ENCODE data around the gene NUDT4B.
"Not testable (repeated sequence)": the region's sequence is repeated elsewhere in the genome, so short reads cannot be mapped to it uniquely, and the experiment has no call there.

Gene NUDT4B

DNA sequence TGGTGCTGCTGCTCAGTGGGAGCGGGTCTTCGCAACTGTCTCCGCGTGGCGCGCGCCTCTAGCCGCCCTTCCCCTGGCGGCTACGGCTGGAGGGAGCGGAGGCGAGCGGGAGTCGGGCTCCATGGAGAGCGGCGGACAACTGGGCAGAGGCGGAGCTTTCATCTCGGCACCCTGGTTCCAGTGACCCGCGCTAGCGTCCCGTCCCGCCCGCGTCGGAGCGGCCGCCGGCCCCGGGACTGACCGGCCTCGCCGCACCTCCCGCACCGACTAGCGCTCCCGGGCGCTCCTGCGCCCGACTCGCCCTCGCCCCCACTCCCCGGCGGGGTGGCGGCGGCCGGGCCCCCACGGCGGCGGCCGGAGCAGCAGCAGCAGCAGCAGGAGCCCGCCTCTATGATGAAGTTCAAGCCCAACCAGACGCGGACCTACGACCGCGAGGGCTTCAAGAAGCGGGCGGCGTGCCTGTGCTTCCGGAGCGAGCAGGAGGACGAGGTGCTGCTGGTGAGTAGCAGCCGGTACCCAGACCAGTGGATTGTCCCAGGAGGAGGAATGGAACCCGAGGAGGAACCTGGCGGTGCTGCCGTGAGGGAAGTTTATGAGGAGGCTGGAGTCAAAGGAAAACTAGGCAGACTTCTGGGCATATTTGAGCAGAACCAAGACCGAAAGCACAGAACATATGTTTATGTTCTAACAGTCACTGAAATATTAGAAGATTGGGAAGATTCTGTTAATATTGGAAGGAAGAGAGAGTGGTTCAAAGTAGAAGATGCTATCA is at the start of gene NUDT4B:
NUDT4B (plus strand) TSS at position 212 of the 772 bp plus-strand sequence; CDS start at position 391, 179 bp downstream.
- DNase-seq = not testable (repeated sequence)

GRCh38 chr1:148699357-148699756 is 49.2 kb upstream of the NUDT4B start:
- not testable (repeated sequence) for DNase-seq

GRCh38 chr1:148702242-148702641 is 46.3 kb upstream of the NUDT4B start:
- DNase-seq = not testable (repeated sequence)

DNA sequence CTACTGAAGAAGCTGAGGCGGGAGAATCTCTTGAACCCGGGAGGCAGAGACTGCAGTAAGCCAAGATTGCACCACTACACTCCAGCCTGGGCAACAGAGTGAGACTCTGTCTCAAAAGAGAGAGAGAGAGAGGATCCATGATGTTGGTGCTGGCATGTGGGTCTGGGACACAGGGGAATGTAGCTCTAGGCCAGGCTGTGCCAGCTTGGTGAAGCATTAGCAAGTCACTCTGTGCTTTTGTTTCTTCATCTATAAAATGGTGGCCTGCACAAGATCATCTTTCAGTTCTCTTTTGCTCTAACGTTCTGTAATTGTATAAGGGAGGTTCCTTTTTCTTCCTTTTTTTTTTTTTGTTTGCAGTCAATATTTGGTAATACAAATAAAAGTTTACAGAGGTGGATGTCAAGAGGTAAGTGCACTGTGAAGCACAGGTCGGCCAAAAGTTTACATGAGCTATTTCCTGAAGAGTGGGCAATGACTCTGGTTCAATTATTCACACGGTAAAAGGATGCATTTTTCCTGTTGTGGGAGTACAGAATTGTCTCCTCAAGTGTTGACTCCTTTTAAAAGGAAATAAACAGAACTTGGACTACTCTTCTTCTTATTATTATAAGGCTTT is 44.5 kb upstream of the NUDT4B start:
- DNase-seq = not testable (repeated sequence)

GRCh38 chr1:148705316-148705948 is 43.1 kb upstream of the NUDT4B start:
- not testable (repeated sequence) for DNase-seq

DNA sequence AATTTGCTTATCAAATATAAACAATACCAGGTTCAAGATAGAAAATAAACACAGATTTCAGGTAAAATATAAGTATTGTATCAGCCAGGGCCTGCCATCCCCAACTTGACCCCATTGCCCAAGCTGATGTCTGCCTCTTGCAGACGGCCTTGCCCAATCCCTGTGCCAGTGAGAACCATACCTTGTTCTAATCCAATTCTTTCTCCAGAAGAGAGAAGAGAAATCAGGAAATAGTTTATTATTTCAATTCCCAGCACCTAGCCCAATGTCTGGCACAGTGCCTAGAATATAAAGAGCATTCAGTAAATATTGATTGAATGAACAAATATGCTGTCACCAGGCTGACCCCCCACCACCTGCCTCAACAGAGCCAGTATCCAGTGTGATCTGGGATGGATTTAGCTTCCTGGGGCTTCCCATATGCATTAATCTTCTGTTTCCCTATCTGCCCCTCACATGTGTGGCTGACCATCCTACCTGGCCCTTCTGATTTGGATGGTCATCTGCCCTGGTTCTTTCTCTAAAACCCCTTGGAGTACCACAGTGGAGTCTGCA is 39.7 kb upstream of the NUDT4B start:
- not testable (repeated sequence) for DNase-seq

DNA sequence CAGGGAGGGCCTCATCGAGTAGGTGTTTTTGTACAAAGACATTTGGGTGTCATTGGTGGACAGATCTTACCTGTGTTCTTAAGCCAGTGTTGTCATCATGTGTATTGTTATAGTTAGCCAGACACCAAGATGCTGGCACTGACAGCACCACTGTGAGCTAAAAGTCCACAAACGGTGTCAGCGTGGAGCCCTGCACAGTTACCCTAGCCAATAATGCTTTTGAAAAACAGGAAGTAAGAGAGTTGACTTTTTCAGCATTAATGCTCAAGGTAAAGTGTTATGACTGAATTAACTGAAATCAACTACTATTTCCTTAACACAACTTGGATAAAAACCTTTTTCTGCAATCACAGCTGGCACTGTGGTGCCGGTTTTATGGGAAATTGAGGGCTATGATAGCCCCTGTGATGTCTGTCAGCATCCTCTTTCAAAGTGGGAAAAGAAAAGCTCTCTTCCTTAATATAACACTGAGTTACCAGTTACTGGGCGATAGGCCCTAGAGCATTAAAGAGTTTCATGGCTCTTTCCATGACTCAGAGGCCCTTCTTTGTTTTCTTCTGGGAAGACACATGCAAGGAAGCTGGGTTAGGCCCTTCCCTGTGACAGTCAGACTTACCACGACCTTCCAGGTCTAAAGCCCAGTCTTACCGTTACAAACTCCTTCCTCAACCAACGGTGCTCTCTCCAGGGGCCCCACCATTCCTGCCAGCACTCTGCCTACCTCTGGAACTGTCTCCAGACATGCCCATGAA is 37.6 kb upstream of the NUDT4B start:
- DNase-seq = not testable (repeated sequence)

GRCh38 chr1:148712353-148712752 is 36.2 kb upstream of the NUDT4B start:
- not testable (repeated sequence) for DNase-seq

- DNase-seq = not testable (repeated sequence)
These were observed 33.1 kb upstream of the NUDT4B start for GRCh38 chr1:148715518-148715917.

DNA sequence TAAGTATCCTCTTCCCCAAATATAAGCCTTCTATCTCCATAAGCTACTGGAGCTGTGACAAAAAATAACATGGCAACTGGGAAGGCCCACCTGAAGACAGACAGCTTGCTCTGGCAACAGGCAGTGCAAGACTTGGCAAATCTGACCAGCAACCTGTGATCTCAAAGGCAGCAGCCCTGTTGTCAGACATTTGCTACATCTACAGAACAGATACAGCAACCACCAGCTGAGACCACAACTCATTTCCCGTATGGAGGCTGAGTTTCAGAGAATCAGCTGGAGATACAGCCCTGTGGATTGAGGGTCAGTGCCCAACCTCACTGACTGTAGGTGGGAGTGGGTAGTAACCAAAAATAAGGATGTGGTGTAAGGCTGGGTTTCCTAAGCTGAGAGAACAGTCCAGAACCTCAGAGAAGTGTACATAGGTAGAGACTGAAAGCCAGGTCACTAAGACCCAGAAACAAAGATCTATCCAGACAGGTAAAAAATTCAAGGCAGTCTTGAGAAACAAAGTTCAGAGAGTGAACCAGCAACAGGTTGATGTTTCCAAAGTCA is 31.5 kb upstream of the NUDT4B start:
- DNase-seq = not testable (repeated sequence)

GRCh38 chr1:148720918-148721317 is 27.7 kb upstream of the NUDT4B start:
- not testable (repeated sequence) for DNase-seq

GRCh38 chr1:148722758-148723157 is 25.8 kb upstream of the NUDT4B start:
- DNase-seq = not testable (repeated sequence)

DNA sequence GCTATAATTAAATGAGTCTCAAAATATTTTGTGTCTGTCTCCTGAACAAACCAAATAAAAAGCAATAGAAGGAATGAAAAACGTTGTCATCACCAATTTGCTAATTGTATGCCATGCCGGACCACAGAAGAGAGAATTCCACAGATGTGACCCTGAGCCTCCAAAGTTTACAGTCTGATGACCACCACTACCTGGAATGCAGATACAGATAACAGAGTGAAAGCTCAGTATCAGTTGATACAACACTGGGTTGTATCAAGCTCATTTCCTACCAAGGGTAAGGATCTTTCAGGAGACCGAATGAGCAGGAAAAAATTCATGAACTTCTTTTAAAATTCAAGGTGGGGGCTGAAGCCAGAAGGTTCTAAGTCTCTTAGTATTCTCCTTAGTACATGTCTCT is 25.1 kb upstream of the NUDT4B start:
- DNase-seq = not testable (repeated sequence)

- DNase-seq = not testable (repeated sequence)
These were observed 23.7 kb upstream of the NUDT4B start for GRCh38 chr1:148724872-148725271.

- not testable (repeated sequence) for DNase-seq
These were observed 20.7 kb upstream of the NUDT4B start for GRCh38 chr1:148727862-148728261.

- not testable (repeated sequence) for DNase-seq
These were observed 19.4 kb upstream of the NUDT4B start for GRCh38 chr1:148729128-148729527.

GRCh38 chr1:148729541-148729940 is 19.0 kb upstream of the NUDT4B start:
- DNase-seq = not testable (repeated sequence)

DNA sequence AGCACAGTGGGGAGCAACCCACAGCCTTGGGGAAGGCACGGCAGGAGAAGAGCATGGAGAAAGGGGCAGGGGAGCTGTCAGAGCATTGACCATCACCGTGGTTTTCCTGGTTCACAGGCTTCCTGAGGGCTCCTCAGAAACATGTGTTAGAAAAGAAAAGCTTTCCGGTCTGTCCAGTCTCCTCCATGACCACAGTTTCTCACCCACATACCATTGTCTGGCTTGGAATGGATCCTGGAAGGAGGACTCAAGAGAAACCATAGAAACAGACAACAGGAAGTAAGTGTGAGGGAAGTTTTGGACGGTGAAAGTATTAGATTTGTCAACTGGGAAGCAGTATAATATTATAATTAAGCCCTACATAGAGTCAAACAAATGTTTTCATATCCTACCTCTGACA is 16.3 kb upstream of the NUDT4B start:
- DNase-seq = not testable (repeated sequence)

GRCh38 chr1:148733585-148734310 is 14.8 kb upstream of the NUDT4B start:
- not testable (repeated sequence) for DNase-seq

GRCh38 chr1:148734311-148734662 is 14.3 kb upstream of the NUDT4B start:
- DNase-seq = not testable (repeated sequence)

- DNase-seq = not testable (repeated sequence)
These were observed 13.0 kb upstream of the NUDT4B start for GRCh38 chr1:148735538-148735937.

- not testable (repeated sequence) for DNase-seq
These were observed 9.9 kb upstream of the NUDT4B start for GRCh38 chr1:148738667-148739066.
